RWPE2 (cell line): ENCODE measurements around the gene YBX3.

Experiments
- ATAC-seq: fragments of 200-7000 bp; cut with Tn5 transposase; 3 replicates; pipeline ENCODE4 v1.9.1; 2021; ENCODE audit warnings: low read depth
- DNase-seq: peaks from one replicate; pipeline ENCODE4 v3.0.0-alpha.2; 2020; ENCODE audit warnings: low spot score
- H3K27ac ChIP-seq: fragments of 450-650 bp; 2 replicates; pipeline ENCODE4 v1.5.1; 2017; ENCODE audit warnings: mild to moderate bottlenecking; ENCODE audit not compliant: poor library complexity, severe bottlenecking
- H3K27me3 ChIP-seq: fragments of 250-450 bp; sonication (Bioruptor Pico); 2 replicates; pipeline ENCODE4 v1.5.1; 2021; ENCODE audit warnings: mild to moderate bottlenecking, moderate library complexity; ENCODE audit not compliant: insufficient read depth, poor library complexity, severe bottlenecking
- H3K36me3 ChIP-seq: fragments of 250-450 bp; sonication (Bioruptor Pico); 2 replicates; pipeline ENCODE4 v1.5.1; 2020; ENCODE audit warnings: low read depth, mild to moderate bottlenecking, moderate library complexity
- H3K4me1 ChIP-seq: fragments of 250-450 bp; sonication (Bioruptor Pico); 2 replicates; pipeline ENCODE4 v1.5.1; 2021; ENCODE audit warnings: mild to moderate bottlenecking, moderate library complexity; ENCODE audit not compliant: insufficient read depth, poor library complexity, severe bottlenecking
- H3K4me3 ChIP-seq: fragments of 250-450 bp; sonication (Bioruptor Pico); 2 replicates; pipeline ENCODE4 v1.5.1; 2021; ENCODE audit warnings: mild to moderate bottlenecking, moderate library complexity; ENCODE audit not compliant: severe bottlenecking
- H3K9me3 ChIP-seq: fragments of 250-450 bp; sonication (Bioruptor Pico); 2 replicates; pipeline ENCODE4 v1.5.1; 2021; ENCODE audit warnings: mild to moderate bottlenecking, moderate library complexity; ENCODE audit not compliant: severe bottlenecking
- CTCF ChIP-seq: fragments of 450-650 bp; IDR thresholded peaks from one replicate; pipeline ENCODE4 v1.5.1; 2017; ENCODE audit warnings: mild to moderate bottlenecking, moderate library complexity; ENCODE audit not compliant: poor library complexity, severe bottlenecking

YBX3 gene

GRCh38 chr12:10672231-10672868 lies 50.8 kb downstream of the YBX3 start:
- Histone ChIP-seq H3K9me3 (no peaks in the 10 kb centered on the region), H3K4me1 (no peaks in the 10 kb centered on the region), H3K27me3 (no peaks in the 10 kb centered on the region), H3K4me3 (no peak overlapping the region), H3K36me3 (no peaks in the 10 kb centered on the region), H3K27ac (no peak overlapping the region)
- TF ChIP-seq CTCF: no peak
- DNase-seq (no peak), ATAC-seq (no peak)

GRCh38 chr12:10669533-10669932 lies 53.6 kb downstream of the YBX3 start:
- Histone ChIP-seq H3K27me3 (no peaks in the 10 kb centered on the region), H3K4me1 (no peaks in the 10 kb centered on the region), H3K27ac (no peak overlapping the region), H3K4me3 (no peak overlapping the region), H3K9me3 (no peaks in the 10 kb centered on the region), H3K36me3 (no peaks in the 10 kb centered on the region)
- TF ChIP-seq CTCF: no peak
- ATAC-seq (no peak), DNase-seq (no peak)

- DNase-seq (no peak), ATAC-seq (no peak)
- Histone ChIP-seq H3K27ac (no peak overlapping the region), H3K4me1 (no peaks in the 10 kb centered on the region), H3K4me3 (no peak overlapping the region), H3K9me3 (no peaks in the 10 kb centered on the region), H3K27me3 (no peaks in the 10 kb centered on the region), H3K36me3 (no peaks in the 10 kb centered on the region)
- TF ChIP-seq CTCF: no peak
These were observed 54.6 kb downstream of the YBX3 start for GRCh38 chr12:10668526-10668925.

- DNase-seq (no peak), ATAC-seq (no peak)
- no peaks in the 10 kb centered on the region for H3K4me1 ChIP-seq
- H3K27me3 ChIP-seq: no peaks in the 10 kb centered on the region
- H3K27ac ChIP-seq: no peak overlapping the region
- H3K9me3 ChIP-seq: no peaks in the 10 kb centered on the region
- TF ChIP-seq CTCF: no peak
- H3K36me3 ChIP-seq: no peaks in the 10 kb centered on the region
- no peak overlapping the region for H3K4me3 ChIP-seq
These were observed 55.5 kb downstream of the YBX3 start for GRCh38 chr12:10667581-10667980.

GRCh38 chr12:10664499-10664898 lies 58.6 kb downstream of the YBX3 start:
- no peaks in the 10 kb centered on the region for H3K36me3 ChIP-seq
- ATAC-seq (no peak), DNase-seq (no peak)
- no peak for TF ChIP-seq CTCF
- H3K27ac ChIP-seq: no peak overlapping the region
- no peak overlapping the region for H3K4me3 ChIP-seq
- no peaks in the 10 kb centered on the region for H3K9me3 ChIP-seq
- no peaks in the 10 kb centered on the region for H3K4me1 ChIP-seq
- H3K27me3 ChIP-seq: no peaks in the 10 kb centered on the region
